ENCODE data around the gene BSCL2. TPM values are rescaled to one million over a fixed set of nuclear protein-coding genes. Genes with fewer than 3 reads are reported as not detected.

BSCL2 gene
- polyA plus RNA-seq, 4 donors: 31.2 to 69.7 (median 50.4) TPM

- DNase-seq (peak in 1 of 2 donors; percentile 36), FAIRE-seq (no peak)
- Histone ChIP-seq H3K4me1 (ENCODE audit: control insufficient read depth in 3 of 3, insufficient read depth in 2 of 3, low read depth in 1 of 3, low read length in 2 of 3) (peaks cover 0 to 14% (median 4%) of the 10 kb centered on the region in 3 donors), H3K27ac (ENCODE audit: low read depth in 1 of 3, low read length in 2 of 3) (peak within 1 kb of the TSS in 2 of 3 donors; percentile 67 to 76), H3K36me3 (ENCODE audit: control insufficient read depth in 3 of 3, insufficient read depth in 2 of 3, low read depth in 1 of 3, low read length in 3 of 3) (peaks cover 0 to 54% (median 15%) of the 10 kb centered on the region in 3 donors), H3K27me3 (ENCODE audit: control insufficient read depth in 3 of 3, insufficient read depth in 3 of 3, low read length in 3 of 3) (peaks cover 0 to 22% (median 0%) of the 10 kb centered on the region in 3 donors), H3K9me3 (ENCODE audit: control insufficient read depth in 2 of 2, insufficient read depth in 1 of 2, low read depth in 1 of 2, low read length in 1 of 2) (no peaks in the 10 kb centered on the region), H3K4me3 (ENCODE audit: low read depth in 1 of 3, low read length in 3 of 3) (peak within 1 kb of the TSS in 1 of 3 donors; percentile 33)
- 45 to 52% (median 47%) methylated on average over 11 of the region's 11 CpGs for WGBS, 3 donors
Measured at GRCh38 chr11:62689421-62690183, 17.6 kb downstream of the BSCL2 start, which contains the start of gene LRRN4CL. TSS of gene LRRN4CL (minus strand) at chr11:62689530. CDS start at chr11:62688508, 1,022 bp downstream.

DNA sequence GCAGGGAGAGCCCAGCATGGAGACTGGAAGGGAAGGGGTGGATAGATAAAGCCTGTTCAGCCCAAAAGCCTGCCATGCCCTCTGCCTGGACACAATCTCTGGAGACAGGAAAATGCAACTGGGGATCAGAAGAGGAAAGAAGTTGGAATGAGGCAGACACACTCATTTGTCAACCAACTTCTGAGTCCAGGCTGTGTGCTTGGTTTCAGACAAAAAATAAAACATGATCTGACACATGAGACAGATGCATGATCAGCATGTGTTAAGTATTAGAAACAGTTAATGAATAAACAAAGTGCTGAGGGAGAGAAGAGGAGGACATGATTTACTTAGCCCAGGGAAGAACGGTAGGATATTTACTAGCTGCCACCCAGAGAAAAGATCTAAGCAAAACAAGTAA is 18.7 kb downstream of the BSCL2 start:
- Histone ChIP-seq H3K27me3 (ENCODE audit: control insufficient read depth in 3 of 3, insufficient read depth in 3 of 3, low read length in 3 of 3) (peaks cover 0 to 22% (median 0%) of the 10 kb centered on the region in 3 donors), H3K36me3 (ENCODE audit: control insufficient read depth in 3 of 3, insufficient read depth in 2 of 3, low read depth in 1 of 3, low read length in 3 of 3) (peaks cover 0 to 43% (median 15%) of the 10 kb centered on the region in 3 donors), H3K9me3 (ENCODE audit: control insufficient read depth in 2 of 2, insufficient read depth in 1 of 2, low read depth in 1 of 2, low read length in 1 of 2) (no peaks in the 10 kb centered on the region), H3K4me1 (ENCODE audit: control insufficient read depth in 3 of 3, insufficient read depth in 2 of 3, low read depth in 1 of 3, low read length in 2 of 3) (peaks cover 0 to 14% (median 4%) of the 10 kb centered on the region in 3 donors), H3K4me3 (ENCODE audit: low read depth in 1 of 3, low read length in 3 of 3) (peak overlapping the region in 1 of 3 donors; percentile 33), H3K27ac (ENCODE audit: low read depth in 1 of 3, low read length in 2 of 3) (peak overlapping the region in 2 of 3 donors; percentile 0 to 67)
- FAIRE-seq (no peak), DNase-seq (no peak)
- WGBS, 3 donors: 44 to 50% (median 47%) methylated on average over 1 of the region's 1 CpG

GRCh38 chr11:62687508-62688396 is 19.5 kb downstream of the BSCL2 start:
- peak in 1 of 2 donors; percentile 43 for DNase-seq
- Histone ChIP-seq H3K27ac (ENCODE audit: low read depth in 1 of 3, low read length in 2 of 3) (peak overlapping the region in 1 of 3 donors; percentile 17), H3K9me3 (ENCODE audit: control insufficient read depth in 2 of 2, insufficient read depth in 1 of 2, low read depth in 1 of 2, low read length in 1 of 2) (no peaks in the 10 kb centered on the region), H3K4me1 (ENCODE audit: control insufficient read depth in 3 of 3, insufficient read depth in 2 of 3, low read depth in 1 of 3, low read length in 2 of 3) (peaks cover 0 to 14% (median 4%) of the 10 kb centered on the region in 3 donors), H3K27me3 (ENCODE audit: control insufficient read depth in 3 of 3, insufficient read depth in 3 of 3, low read length in 3 of 3) (peaks cover 0 to 22% (median 0%) of the 10 kb centered on the region in 3 donors), H3K36me3 (ENCODE audit: control insufficient read depth in 3 of 3, insufficient read depth in 2 of 3, low read depth in 1 of 3, low read length in 3 of 3) (peaks cover 0 to 37% (median 15%) of the 10 kb centered on the region in 3 donors), H3K4me3 (ENCODE audit: low read depth in 1 of 3, low read length in 3 of 3) (peak overlapping the region in 2 of 3 donors; percentile 33 to 35)
- no peak for FAIRE-seq
- 23 to 37% (median 33%) methylated on average over 61 to 74 of the region's 74 CpGs for WGBS, 3 donors

DNA sequence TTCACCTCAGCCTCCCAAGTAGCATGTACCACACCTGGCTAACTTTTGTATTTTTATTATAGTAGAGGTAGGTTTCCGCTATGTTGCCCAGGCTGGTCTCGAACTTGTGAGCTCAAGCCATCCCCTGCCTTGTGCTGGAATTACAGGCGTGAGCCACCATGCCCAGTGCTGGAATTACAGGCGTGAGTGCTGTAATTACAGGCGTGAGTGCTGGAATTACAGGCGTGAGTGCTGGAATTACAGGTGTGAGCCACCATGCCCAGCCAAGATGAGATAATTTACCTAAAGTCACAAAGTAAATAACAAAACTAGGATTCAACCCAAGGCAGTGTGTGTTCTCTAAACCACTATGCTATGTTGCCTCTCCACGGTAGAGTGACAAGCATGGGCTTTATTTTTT is 24.7 kb downstream of the BSCL2 start:
- no peak for FAIRE-seq
- H3K27ac ChIP-seq (ENCODE audit: low read depth in 1 of 3, low read length in 2 of 3): no peak overlapping the region
- H3K9me3 ChIP-seq (ENCODE audit: control insufficient read depth in 2 of 2, insufficient read depth in 1 of 2, low read depth in 1 of 2, low read length in 1 of 2): no peaks in the 10 kb centered on the region
- no peak overlapping the region for H3K4me3 ChIP-seq (ENCODE audit: low read depth in 1 of 3, low read length in 3 of 3)
- H3K36me3 ChIP-seq (ENCODE audit: control insufficient read depth in 3 of 3, insufficient read depth in 2 of 3, low read depth in 1 of 3, low read length in 3 of 3): peaks cover 0 to 4% (median 0%) of the 10 kb centered on the region in 3 donors
- 62 to 82% (median 63%) methylated on average over 7 of the region's 7 CpGs for WGBS, 3 donors
- peaks cover 0 to 7% (median 0%) of the 10 kb centered on the region in 3 donors for H3K27me3 ChIP-seq (ENCODE audit: control insufficient read depth in 3 of 3, insufficient read depth in 3 of 3, low read length in 3 of 3)
- no peak for DNase-seq
- H3K4me1 ChIP-seq (ENCODE audit: control insufficient read depth in 3 of 3, insufficient read depth in 2 of 3, low read depth in 1 of 3, low read length in 2 of 3): peaks cover 2 to 10% (median 4%) of the 10 kb centered on the region in 3 donors

- Histone ChIP-seq H3K4me3 (ENCODE audit: low read depth in 1 of 3, low read length in 3 of 3) (no peak overlapping the region), H3K36me3 (ENCODE audit: control insufficient read depth in 3 of 3, insufficient read depth in 2 of 3, low read depth in 1 of 3, low read length in 3 of 3) (peaks cover 2 to 13% (median 3%) of the 10 kb centered on the region in 3 donors), H3K27me3 (ENCODE audit: control insufficient read depth in 3 of 3, insufficient read depth in 3 of 3, low read length in 3 of 3) (no peaks in the 10 kb centered on the region), H3K9me3 (ENCODE audit: control insufficient read depth in 2 of 2, insufficient read depth in 1 of 2, low read depth in 1 of 2, low read length in 1 of 2) (no peaks in the 10 kb centered on the region), H3K27ac (ENCODE audit: low read depth in 1 of 3, low read length in 2 of 3) (peak overlapping the region in 1 of 3 donors; percentile 0), H3K4me1 (ENCODE audit: control insufficient read depth in 3 of 3, insufficient read depth in 2 of 3, low read depth in 1 of 3, low read length in 2 of 3) (peaks cover 2 to 10% (median 4%) of the 10 kb centered on the region in 3 donors)
- FAIRE-seq (no peak), DNase-seq (peak; percentile 67 to 70)
- 37 to 50% (median 49%) methylated on average over 4 of the region's 4 CpGs for WGBS, 3 donors
Measured at GRCh38 chr11:62680825-62681240, 26.4 kb downstream of the BSCL2 start.

DNA sequence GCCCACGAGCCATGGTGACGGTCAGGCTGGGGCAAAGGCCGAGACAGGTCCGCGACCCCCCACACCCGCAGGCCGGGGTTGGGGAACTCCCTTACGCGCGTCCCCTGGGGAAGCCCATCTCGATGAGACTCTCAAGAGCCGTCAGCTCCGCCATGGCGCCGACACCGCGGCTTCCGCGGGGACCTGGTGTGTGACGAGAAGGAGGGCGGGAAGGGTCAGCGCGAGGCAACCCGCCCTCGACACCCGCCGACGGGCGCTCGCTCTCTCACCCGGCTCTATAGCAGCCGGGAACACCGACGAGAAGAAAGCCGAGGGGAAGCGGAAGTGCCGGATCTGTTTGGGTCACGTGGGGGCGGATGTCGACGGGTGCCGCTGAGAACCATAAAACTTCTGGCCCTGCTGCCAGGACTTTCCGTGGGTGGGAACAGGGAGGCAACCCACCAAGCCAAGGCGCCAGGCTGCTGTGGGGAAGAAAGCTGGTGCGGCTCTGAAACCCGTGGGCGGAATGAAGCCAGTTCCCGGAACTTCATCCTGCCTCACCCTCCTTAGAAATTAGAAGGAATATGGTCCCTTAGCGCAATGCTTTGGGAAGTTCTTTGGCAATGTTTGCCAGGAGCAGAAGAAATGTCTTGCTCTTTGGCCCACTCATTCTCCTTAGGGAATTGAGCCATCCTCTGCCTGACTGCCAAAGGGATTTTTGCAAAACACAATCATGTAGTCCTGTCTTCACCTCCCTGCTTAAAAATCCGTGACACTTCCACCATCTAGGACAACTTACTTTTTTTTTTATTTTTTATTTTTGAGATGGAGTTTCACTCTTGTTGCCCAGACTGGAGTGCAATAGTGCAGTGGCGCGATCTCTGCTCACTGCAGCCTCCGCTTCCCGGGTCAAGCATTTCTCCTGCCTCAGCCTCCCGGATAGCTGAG is 28.2 kb downstream of the BSCL2 start, which contains the start of gene UBXN1:
Gene UBXN1, minus strand, starts transcription at position 304 of the 927 bp plus-strand sequence. Its CDS starts 150 bp downstream, at position 154.
- Histone ChIP-seq H3K27ac (ENCODE audit: low read depth in 1 of 3, low read length in 2 of 3) (peak within 1 kb of the TSS; percentile 70 to 88 (median 77)), H3K4me3 (ENCODE audit: low read depth in 1 of 3, low read length in 3 of 3) (peak within 1 kb of the TSS; percentile 85 to 97 (median 93)), H3K27me3 (ENCODE audit: control insufficient read depth in 3 of 3, insufficient read depth in 3 of 3, low read length in 3 of 3) (no peaks in the 10 kb centered on the region), H3K4me1 (ENCODE audit: control insufficient read depth in 3 of 3, insufficient read depth in 2 of 3, low read depth in 1 of 3, low read length in 2 of 3) (peaks cover 2 to 10% (median 4%) of the 10 kb centered on the region in 3 donors), H3K36me3 (ENCODE audit: control insufficient read depth in 3 of 3, insufficient read depth in 2 of 3, low read depth in 1 of 3, low read length in 3 of 3) (peaks cover 2 to 24% (median 3%) of the 10 kb centered on the region in 3 donors), H3K9me3 (ENCODE audit: control insufficient read depth in 2 of 2, insufficient read depth in 1 of 2, low read depth in 1 of 2, low read length in 1 of 2) (no peaks in the 10 kb centered on the region)
- FAIRE-seq: no peak
- peak; percentile 90 to 94 for DNase-seq
- 2 to 7% (median 3%) methylated on average over 50 to 55 of the region's 55 CpGs for WGBS, 3 donors

- no peaks in the 10 kb centered on the region for H3K27me3 ChIP-seq (ENCODE audit: control insufficient read depth in 3 of 3, insufficient read depth in 3 of 3, low read length in 3 of 3)
- H3K4me3 ChIP-seq (ENCODE audit: low read depth in 1 of 3, low read length in 3 of 3): peak overlapping the region; percentile 85 to 97 (median 93)
- H3K36me3 ChIP-seq (ENCODE audit: control insufficient read depth in 3 of 3, insufficient read depth in 2 of 3, low read depth in 1 of 3, low read length in 3 of 3): peaks cover 2 to 30% (median 3%) of the 10 kb centered on the region in 3 donors
- 2 to 4% (median 3%) methylated on average over 11 to 16 of the region's 16 CpGs for WGBS, 3 donors
- H3K9me3 ChIP-seq (ENCODE audit: control insufficient read depth in 2 of 2, insufficient read depth in 1 of 2, low read depth in 1 of 2, low read length in 1 of 2): no peaks in the 10 kb centered on the region
- FAIRE-seq: no peak
- peak overlapping the region; percentile 70 to 88 (median 77) for H3K27ac ChIP-seq (ENCODE audit: low read depth in 1 of 3, low read length in 2 of 3)
- DNase-seq: no peak
- peaks cover 2 to 11% (median 4%) of the 10 kb centered on the region in 3 donors for H3K4me1 ChIP-seq (ENCODE audit: control insufficient read depth in 3 of 3, insufficient read depth in 2 of 3, low read depth in 1 of 3, low read length in 2 of 3)
Measured at GRCh38 chr11:62678433-62678769, 28.8 kb downstream of the BSCL2 start.

Measured in small intestine (tissue), 7 donors.